ENCODE data around the gene SPACDR. TPM values are rescaled to one million over a fixed set of nuclear protein-coding genes. Genes with fewer than 3 reads are reported as not detected.

SPACDR gene
- total RNA-seq, 1 donor from 2014 or later = 2.9 TPM

DNA sequence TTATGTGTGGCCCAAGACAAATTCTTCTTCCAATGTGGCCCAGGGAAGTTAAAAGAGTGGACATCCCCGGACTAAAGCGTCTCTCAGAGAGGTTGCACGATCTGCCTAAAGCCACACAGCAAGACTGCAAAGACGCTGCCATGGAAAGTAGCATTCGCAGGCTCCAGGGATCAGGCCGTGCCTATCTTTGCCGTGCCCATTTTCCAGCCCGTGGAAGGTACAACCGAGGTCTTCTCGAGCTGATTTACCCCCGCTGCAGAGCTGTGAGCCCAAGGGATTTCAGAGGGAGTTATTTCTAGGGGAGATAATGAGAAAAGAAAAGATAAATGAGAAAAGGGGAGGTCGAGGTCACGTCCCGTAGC is 18.6 kb upstream of the SPACDR start:
- peaks cover 9% of the 10 kb centered on the region for H3K27me3 Mint-ChIP-seq (ENCODE audit: insufficient read depth)
- no peaks in the 10 kb centered on the region for H3K36me3 Mint-ChIP-seq (ENCODE audit: low read depth)
- H3K4me3 Mint-ChIP-seq = peak overlapping the region; percentile 90
- no peaks in the 10 kb centered on the region for H3K9me3 Mint-ChIP-seq
- peak overlapping the region; percentile 24 for H3K27ac Mint-ChIP-seq
- peaks cover 13% of the 10 kb centered on the region for H3K4me1 Mint-ChIP-seq (ENCODE audit: low read depth)
- DNase-seq (ENCODE audit: low spot score) = no peak
- intact Hi-C loops (cut with micrococcal nuclease) = loop anchor here (1.0 kb wide), 3 partner anchors 13 to 77 kb away; no protein-coding TSS in a partner anchor

DNA sequence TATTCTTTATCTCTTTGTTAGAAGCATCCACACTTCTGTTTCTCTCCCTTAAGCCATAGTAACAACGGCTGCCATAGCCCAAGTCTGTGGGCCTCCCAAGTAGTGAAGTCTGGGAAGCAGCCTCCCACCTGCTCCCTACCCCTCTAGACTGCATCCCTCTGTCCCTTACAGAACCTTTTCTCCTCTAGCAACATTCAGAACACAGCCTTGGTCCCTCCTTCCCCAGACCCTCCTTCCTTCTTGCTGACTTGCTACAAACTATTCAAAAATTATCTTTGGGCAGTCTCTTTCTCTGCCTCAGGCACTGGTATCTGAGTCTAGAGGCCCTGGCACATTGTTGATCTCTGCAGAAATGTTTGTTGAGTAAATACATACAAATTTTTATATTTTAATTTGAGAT is 17.4 kb upstream of the SPACDR start:
- Mint-ChIP-seq H3K4me3 (peak overlapping the region; percentile 1), H3K36me3 (ENCODE audit: low read depth) (peaks cover 7% of the 10 kb centered on the region), H3K27ac (no peak overlapping the region), H3K4me1 (ENCODE audit: low read depth) (peaks cover 20% of the 10 kb centered on the region), H3K9me3 (no peaks in the 10 kb centered on the region), H3K27me3 (ENCODE audit: insufficient read depth) (peaks cover 9% of the 10 kb centered on the region)
- intact Hi-C loops (cut with micrococcal nuclease) = no loop called here
- no peak for DNase-seq (ENCODE audit: low spot score)

DNA sequence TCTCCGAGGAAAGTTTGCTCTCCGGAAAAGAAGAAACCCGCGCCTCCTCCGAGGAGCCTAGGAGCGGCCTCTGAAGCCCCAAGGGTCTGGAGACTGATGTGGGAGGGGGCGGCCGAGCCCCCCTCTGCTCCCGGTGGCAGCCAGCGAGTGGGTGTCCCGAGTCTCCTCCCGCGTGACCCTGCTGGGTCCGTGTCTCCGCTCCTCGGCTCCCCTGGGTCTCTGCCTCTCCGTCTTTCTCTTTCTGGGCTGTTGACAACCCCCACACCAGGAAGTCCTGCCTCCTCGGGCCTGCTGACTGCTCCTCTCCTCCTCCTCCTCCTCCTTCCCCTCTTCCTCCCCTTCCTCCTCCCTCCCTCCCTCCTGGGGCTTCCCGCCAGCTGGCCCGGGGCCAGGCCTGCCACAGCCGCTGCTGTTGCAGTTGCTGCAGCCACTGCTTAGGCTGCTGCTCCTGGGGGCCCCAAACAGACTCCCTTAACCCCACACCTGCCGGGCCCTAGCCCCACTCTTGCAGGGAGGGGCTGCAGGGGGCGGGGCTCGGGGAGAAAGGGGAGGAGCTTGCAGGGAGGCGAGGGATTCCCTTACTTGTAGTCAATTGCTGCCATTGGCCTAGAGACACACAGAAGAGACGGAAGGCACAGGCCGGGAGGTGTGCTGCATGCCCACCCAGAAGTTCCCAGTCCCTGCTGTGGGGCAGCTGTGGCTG is 15.0 kb upstream of the SPACDR start, which contains the start of gene TSC22D4:
TSC22D4 (minus strand) TSS at position 257 of the 703 bp plus-strand sequence. CDS start 1,176 bp downstream, outside the sequence.
- Mint-ChIP-seq H3K36me3 (ENCODE audit: low read depth) (peaks cover 18% of the 10 kb centered on the region), H3K4me3 (peak within 1 kb of the TSS; percentile 99), H3K27me3 (ENCODE audit: insufficient read depth) (peaks cover 6% of the 10 kb centered on the region), H3K27ac (peak within 1 kb of the TSS; percentile 93), H3K9me3 (no peaks in the 10 kb centered on the region), H3K4me1 (ENCODE audit: low read depth) (peaks cover 35% of the 10 kb centered on the region)
- intact Hi-C loops (cut with micrococcal nuclease) = loop anchor here (1.0 to 5.0 kb wide), 10 partner anchors 10 to 374 kb away; partner anchors contain the start of genes FBXO24, GIGYF1, LRCH4 and PPP1R35
- DNase-seq (ENCODE audit: low spot score) = peak; percentile 85

DNA sequence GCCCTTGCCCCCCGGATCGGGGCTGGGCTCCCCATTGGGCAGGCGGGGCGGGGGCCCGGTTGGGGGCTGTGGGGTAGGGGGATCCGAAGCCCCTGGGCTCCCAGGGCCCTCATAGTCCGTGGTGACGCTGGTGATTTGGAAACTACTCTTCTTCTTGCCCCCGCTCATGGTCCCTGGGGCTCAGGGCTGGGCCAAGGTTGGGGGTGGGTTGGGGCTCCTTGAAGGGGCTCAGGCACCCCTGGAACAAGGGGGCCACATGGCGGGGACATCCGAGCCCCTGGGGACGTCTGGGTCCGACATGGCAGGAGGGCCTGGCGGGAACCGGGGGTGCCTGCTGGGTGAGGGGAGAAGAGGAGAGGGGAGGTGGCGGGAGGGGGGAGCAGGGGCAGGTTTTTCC is 13.8 kb upstream of the SPACDR start:
- Mint-ChIP-seq H3K4me3 (peak overlapping the region; percentile 99), H3K27ac (peak overlapping the region; percentile 93), H3K4me1 (ENCODE audit: low read depth) (peaks cover 46% of the 10 kb centered on the region), H3K27me3 (ENCODE audit: insufficient read depth) (peaks cover 6% of the 10 kb centered on the region), H3K9me3 (no peaks in the 10 kb centered on the region), H3K36me3 (ENCODE audit: low read depth) (peaks cover 29% of the 10 kb centered on the region)
- intact Hi-C loops (cut with micrococcal nuclease) = loop anchor here (2.0 to 5.0 kb wide), 4 partner anchors 197 to 375 kb away; partner anchors contain the start of genes GIGYF1 and SLC12A9
- DNase-seq (ENCODE audit: low spot score) = no peak

DNA sequence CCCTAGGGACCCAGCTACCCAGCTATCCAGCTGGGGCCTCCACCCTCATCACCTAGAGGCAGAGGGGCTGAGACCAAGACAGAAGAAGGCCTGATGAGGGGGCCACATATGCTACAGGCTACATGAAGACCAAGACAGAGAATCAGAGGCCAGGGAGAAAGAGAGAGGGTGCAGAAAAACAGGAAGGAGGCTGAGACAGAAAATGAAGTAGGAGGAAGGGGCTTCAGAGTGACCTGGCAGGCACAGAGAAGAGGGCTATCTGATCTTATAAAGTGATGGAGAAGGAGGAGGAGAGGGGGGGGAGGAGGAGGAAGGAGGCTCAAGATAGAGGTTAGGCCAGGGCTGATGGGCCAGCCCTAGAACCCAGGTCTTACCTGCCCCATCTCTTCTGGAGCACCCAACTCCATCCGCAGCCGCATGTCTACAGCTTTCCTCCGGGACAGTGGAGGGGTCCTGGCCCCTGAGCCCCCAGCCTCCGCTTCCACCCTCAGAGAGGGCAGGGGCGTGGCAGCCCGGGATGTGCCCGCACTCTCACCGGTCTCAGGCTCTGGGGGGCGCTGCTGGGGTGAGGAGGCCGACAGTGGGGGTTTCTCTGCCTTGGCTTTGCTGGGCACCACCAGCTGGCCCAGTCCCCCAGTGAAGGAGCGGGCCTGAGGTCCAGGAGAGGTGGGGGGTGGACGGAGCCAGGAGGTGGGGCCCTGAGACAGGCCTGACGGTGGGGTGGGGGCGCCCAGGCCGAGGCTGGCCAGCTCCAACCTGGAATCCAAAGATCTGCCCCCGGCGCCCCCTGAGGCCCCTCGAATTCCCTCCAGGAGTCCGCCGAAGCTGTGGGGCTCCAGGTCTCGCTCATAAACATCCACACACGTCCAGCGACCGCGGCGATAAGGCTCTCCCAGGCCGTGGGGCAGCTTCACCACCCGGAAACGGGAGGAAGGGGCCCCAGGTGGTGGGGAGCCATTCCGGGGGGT is 13.1 kb upstream of the SPACDR start:
- Mint-ChIP-seq H3K9me3 (no peaks in the 10 kb centered on the region), H3K4me1 (ENCODE audit: low read depth) (peaks cover 40% of the 10 kb centered on the region), H3K27ac (peak overlapping the region; percentile 82), H3K4me3 (peak overlapping the region; percentile 99), H3K36me3 (ENCODE audit: low read depth) (peaks cover 31% of the 10 kb centered on the region), H3K27me3 (ENCODE audit: insufficient read depth) (peaks cover 1% of the 10 kb centered on the region)
- DNase-seq (ENCODE audit: low spot score) = no peak
- intact Hi-C loops (cut with micrococcal nuclease) = loop anchor here (5.0 kb wide), 2 partner anchors 215 to 250 kb away; partner anchors contain the start of gene GIGYF1

DNA sequence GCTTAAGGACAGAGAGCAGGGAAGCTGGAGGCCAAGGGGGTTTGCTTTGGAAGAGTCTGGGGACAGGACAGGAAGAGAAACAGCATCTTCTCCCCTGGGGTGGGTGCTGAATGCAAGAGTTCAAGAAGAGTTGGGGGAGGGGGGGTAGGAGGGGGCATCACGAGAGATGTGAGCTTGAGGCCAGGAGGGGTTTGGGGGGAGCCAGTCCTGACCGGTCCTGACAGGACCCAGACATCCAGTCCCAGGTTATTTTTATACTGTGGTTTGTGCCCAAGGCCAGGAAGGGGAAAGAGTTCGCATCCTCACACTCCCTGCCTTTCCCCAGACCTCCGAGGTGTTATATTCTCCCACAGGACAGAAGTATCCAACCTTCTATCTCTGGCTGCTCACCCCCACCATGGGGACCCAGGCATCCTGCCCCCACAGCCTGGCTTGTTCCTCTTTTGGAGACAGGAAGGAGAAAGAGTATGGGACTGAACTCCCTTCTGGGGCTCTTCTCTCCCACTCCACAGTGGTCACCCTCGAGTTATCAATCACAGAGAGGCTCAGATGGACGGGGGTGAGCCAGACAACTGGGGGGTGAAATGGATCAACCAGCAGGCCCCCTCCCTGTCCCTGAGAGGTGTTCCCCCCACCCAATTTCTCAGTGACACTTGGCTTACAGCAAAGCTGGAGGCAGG is 12.2 kb upstream of the SPACDR start:
- H3K4me3 Mint-ChIP-seq = peak overlapping the region; percentile 99
- no peak for DNase-seq (ENCODE audit: low spot score)
- H3K36me3 Mint-ChIP-seq (ENCODE audit: low read depth) = peaks cover 33% of the 10 kb centered on the region
- peaks cover 40% of the 10 kb centered on the region for H3K4me1 Mint-ChIP-seq (ENCODE audit: low read depth)
- H3K27ac Mint-ChIP-seq = peak overlapping the region; percentile 88
- no peaks in the 10 kb centered on the region for H3K27me3 Mint-ChIP-seq (ENCODE audit: insufficient read depth)
- no peaks in the 10 kb centered on the region for H3K9me3 Mint-ChIP-seq
- intact Hi-C loops (cut with micrococcal nuclease) = loop anchor here (5.0 kb wide), 2 partner anchors 216 to 251 kb away; partner anchors contain the start of gene GIGYF1

DNA sequence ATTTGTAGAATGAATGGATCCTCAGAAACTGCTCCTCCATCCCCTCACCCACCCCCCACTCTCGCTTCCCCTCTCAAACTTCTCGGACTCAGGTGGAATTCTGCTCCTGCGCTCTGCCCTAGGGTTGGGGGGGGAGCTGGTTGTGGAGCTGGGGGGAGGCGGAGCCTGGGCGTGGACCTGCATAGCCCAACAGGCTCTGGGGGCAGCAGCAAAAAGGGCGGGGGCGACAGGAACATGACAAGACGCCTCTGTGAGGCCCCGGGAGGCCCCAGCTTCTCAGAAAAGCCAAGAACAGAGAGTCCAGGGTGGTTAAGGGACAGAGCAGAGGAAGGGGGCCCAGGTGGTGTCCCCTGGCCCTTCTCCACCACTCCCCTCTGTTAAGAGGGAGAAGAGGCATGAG is 11.5 kb upstream of the SPACDR start:
- Mint-ChIP-seq H3K27me3 (ENCODE audit: insufficient read depth) (no peaks in the 10 kb centered on the region), H3K4me1 (ENCODE audit: low read depth) (peaks cover 40% of the 10 kb centered on the region), H3K9me3 (no peaks in the 10 kb centered on the region), H3K36me3 (ENCODE audit: low read depth) (peaks cover 36% of the 10 kb centered on the region), H3K4me3 (peak overlapping the region; percentile 99), H3K27ac (peak overlapping the region; percentile 88)
- intact Hi-C loops (cut with micrococcal nuclease) = loop anchor here (5.0 kb wide), 2 partner anchors 217 to 252 kb away; partner anchors contain the start of gene GIGYF1
- no peak for DNase-seq (ENCODE audit: low spot score)

DNA sequence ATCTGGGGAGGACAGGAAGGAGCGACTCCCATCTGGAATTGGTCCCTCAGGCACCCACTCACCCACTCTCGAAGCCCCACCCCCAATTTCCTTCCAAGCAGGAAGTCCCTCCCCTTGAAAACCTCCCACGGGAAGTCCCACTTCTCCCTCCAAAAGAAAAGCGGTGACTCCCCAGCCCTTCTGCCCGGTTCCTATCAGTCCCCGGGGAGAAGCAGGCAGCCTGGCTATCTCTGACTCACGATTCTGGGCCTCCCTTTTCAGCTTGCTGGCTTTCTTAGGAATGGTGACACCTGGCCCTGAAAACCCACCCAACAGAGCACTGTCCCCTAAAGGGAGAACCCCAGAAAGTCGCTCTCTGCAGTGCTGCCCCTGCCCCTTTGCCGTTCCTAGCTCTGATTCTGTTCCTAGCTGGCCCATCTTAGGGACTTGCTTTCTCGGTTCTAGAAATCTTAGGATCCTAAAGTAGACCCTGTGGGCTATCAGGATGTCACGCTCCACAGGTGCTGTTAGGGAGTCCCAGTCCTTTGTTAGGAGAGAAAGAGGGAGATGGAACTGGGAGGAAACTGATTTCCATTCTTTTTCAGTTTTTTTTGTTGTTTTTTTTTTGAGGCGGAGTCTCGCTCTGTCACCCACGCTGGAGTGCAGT is 8.9 kb upstream of the SPACDR start:
- Mint-ChIP-seq H3K36me3 (ENCODE audit: low read depth) (peaks cover 42% of the 10 kb centered on the region), H3K4me1 (ENCODE audit: low read depth) (peaks cover 35% of the 10 kb centered on the region), H3K4me3 (no peak overlapping the region), H3K27ac (peak overlapping the region; percentile 79), H3K27me3 (ENCODE audit: insufficient read depth) (no peaks in the 10 kb centered on the region), H3K9me3 (no peaks in the 10 kb centered on the region)
- intact Hi-C loops (cut with micrococcal nuclease) = no loop called here
- DNase-seq (ENCODE audit: low spot score) = no peak

DNA sequence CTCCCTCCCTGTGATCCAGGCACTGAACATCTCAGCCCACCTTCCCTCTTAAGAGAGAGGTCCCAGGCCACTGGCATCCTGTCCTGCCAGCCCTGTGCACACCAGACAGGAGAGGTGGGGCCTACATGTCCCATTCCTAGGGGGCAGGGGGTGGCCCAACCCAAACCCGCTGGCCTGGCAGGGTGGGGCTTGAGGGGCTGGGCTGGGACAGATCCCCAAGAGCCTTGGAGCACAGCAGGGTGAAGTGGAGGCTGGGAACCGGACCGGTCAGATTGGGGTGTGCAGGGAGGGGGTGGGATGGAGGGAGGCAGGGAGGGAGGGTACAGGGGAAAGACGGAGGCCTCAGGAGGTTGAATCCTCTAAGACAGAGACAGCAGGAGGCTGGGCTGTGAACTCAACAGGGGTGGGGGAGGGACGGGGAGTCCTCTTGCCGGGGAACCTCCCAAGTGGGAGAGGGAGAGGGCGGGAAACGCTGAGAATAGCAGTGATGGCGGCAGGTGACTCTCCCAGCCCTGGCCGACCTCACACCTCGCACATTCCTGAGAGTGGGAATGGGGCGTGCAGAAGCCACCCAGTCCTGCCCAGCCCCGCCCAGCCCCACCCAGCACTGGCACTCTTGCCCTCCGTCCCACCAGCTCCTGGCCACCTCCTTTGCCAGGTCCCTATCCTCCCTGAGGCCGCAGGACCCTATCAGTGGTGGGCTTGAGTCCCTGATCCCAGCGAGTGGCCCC is 8.2 kb upstream of the SPACDR start:
- H3K27ac Mint-ChIP-seq = no peak overlapping the region
- DNase-seq (ENCODE audit: low spot score) = no peak
- H3K9me3 Mint-ChIP-seq = no peaks in the 10 kb centered on the region
- peaks cover 44% of the 10 kb centered on the region for H3K36me3 Mint-ChIP-seq (ENCODE audit: low read depth)
- no peak overlapping the region for H3K4me3 Mint-ChIP-seq
- H3K4me1 Mint-ChIP-seq (ENCODE audit: low read depth) = peaks cover 35% of the 10 kb centered on the region
- no peaks in the 10 kb centered on the region for H3K27me3 Mint-ChIP-seq (ENCODE audit: insufficient read depth)
- intact Hi-C loops (cut with micrococcal nuclease) = no loop called here

DNA sequence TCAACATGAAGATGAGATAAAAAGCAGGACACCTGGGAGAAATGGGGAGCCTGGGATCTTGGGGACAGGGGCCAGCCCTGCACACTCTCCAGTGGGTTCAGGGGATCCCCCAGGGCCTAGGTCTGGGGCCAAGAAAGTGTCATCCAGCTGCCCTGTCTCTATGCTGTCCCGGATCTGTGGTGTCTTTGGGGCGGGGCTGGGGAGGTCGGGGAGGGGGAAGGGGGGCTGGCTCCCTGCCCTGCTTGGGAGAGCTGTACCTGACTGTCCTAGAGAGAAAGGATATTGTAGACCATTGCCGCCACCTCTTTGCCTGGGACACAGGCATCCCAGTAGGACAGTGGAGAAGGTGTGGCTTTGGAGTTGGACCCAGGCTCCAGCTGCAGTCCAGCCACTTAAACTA is 7.0 kb upstream of the SPACDR start:
- intact Hi-C loops (cut with micrococcal nuclease) = no loop called here

DNA sequence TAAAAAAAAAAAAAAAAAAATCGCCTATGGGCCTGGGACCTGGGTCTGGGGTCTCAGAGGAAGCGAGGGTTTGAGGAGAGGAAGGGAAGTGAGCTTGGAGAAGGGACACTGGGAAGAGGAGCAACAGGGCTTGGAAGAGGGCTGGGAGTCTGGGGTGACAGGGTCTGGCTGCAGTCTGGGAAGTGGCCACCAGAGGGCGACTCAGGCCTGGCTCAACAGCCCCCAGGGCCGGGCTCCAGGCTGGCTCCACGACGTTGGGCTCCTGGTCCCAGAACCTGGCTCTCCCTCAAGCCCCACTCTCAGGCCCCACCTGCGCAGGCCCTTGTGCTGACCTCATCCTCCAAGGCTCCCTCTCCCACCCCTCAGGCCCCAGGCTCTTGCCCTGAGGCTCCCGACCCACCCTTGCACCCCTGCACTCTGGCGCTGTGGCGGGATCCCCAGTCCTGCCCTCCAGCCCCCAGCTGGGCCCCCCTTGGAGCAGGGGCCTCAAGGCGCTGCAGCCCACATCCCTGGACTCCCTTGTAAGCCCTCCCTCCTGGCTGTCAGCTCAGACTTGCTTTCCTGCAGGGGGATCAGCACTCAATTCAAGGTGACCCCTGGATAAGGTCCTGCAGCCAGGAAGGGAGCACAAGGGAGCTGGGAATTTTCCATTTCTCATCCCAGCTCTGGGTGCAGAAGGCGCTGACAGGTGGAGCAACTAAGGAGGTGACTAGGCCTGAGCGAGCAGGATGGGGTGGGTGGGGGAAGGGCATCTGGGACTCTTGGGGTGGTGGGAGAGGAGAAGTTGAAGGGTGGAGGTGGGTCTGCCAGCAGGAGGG is 5.4 kb upstream of the SPACDR start:
- no peak overlapping the region for H3K27ac Mint-ChIP-seq
- no peaks in the 10 kb centered on the region for H3K27me3 Mint-ChIP-seq (ENCODE audit: insufficient read depth)
- no peak overlapping the region for H3K4me3 Mint-ChIP-seq
- intact Hi-C loops (cut with micrococcal nuclease) = loop anchor here (1.0 kb wide), 3 partner anchors 10 to 90 kb away; partner anchors contain the start of genes NYAP1 and TSC22D4
- H3K9me3 Mint-ChIP-seq = no peaks in the 10 kb centered on the region
- peak; percentile 64 for DNase-seq (ENCODE audit: low spot score)
- H3K4me1 Mint-ChIP-seq (ENCODE audit: low read depth) = peaks cover 13% of the 10 kb centered on the region
- H3K36me3 Mint-ChIP-seq (ENCODE audit: low read depth) = peaks cover 32% of the 10 kb centered on the region

More for the DNA sequence above, 7.0 kb upstream of the SPACDR start:
- Mint-ChIP-seq H3K4me1 (ENCODE audit: low read depth) (peaks cover 24% of the 10 kb centered on the region), H3K27ac (no peak overlapping the region), H3K9me3 (no peaks in the 10 kb centered on the region), H3K27me3 (ENCODE audit: insufficient read depth) (no peaks in the 10 kb centered on the region), H3K4me3 (no peak overlapping the region), H3K36me3 (ENCODE audit: low read depth) (peaks cover 38% of the 10 kb centered on the region)
- no peak for DNase-seq (ENCODE audit: low spot score)
